H1 (cell line): Measurements from ENCODE around the gene TRAF4. TPM values are rescaled to one million over a fixed set of nuclear protein-coding genes. Genes with fewer than 3 reads are reported as not detected.

Experiments used
- CTCF ChIA-PET: fragments of 300-600 bp; sonication (Branson Sonifier 250); formaldehyde crosslinking; loops from one replicate; lab custom pipeline; 2021; ENCODE audit not compliant: partially characterized antibody; lab: Charles Lee
- POLR2A ChIA-PET: fragments of 300-600 bp; sonication (Branson Sonifier 250); formaldehyde crosslinking; loops from one replicate; lab custom pipeline; 2021; ENCODE audit warnings: inconsistent platforms; ENCODE audit not compliant: partially characterized antibody; lab: Charles Lee
- DNase-seq, 2 experiments: peaks; one replicate each; pipeline versions ENCODE4 v3.0.0 to v3.0.0-alpha.2; 2010 to 2022; ENCODE audit warnings: low spot score in 2 of 2, low read depth in 1 of 2, mixed read lengths in 1 of 2
- FAIRE-seq: peaks from 2 replicates; lab custom pipeline; 2011; peaks lifted over from hg19 to GRCh38; lab: Jason Lieb, UNC
- H2AFZ ChIP-seq: 2 replicates; pipeline ENCODE4 v1.8.1; 2012; ENCODE audit warnings: low read length, inconsistent platforms
- H2AK5ac ChIP-seq: 2 replicates; pipeline ENCODE4 v1.6.1; 2013; ENCODE audit warnings: low read depth, low read length
- H2BK120ac ChIP-seq: replicated peaks from 2 replicates; pipeline ENCODE3; 2013; ENCODE audit warnings: low read depth, low read length, inconsistent platforms
- H2BK12ac ChIP-seq: 2 replicates; pipeline ENCODE4 v1.6.1; 2013; ENCODE audit warnings: low read depth, low read length
- H2BK15ac ChIP-seq: 2 replicates; pipeline ENCODE4 v1.6.1; 2013; ENCODE audit warnings: low read length
- H2BK20ac ChIP-seq: 2 replicates; pipeline ENCODE4 v1.6.1; 2013; ENCODE audit warnings: low read length
- H2BK5ac ChIP-seq: 2 replicates; pipeline ENCODE4 v1.6.1; 2013; ENCODE audit warnings: low read depth, low read length
- H3K14ac ChIP-seq: 2 replicates; pipeline ENCODE4 v1.6.1; 2013; ENCODE audit warnings: inconsistent platforms; ENCODE audit not compliant: insufficient read length
- H3K18ac ChIP-seq: 2 replicates; pipeline ENCODE4 v1.6.1; 2013; ENCODE audit warnings: low read length; ENCODE audit errors: extremely low read depth
- H3K23ac ChIP-seq: 2 replicates; pipeline ENCODE4 v1.6.1; 2013; ENCODE audit warnings: inconsistent platforms; ENCODE audit not compliant: insufficient read length
- H3K23me2 ChIP-seq: 2 replicates; pipeline ENCODE4 v1.6.1; 2013; ENCODE audit warnings: low read depth, low read length
- H3K27ac ChIP-seq: 2 replicates; pipeline ENCODE4 v1.6.1; 2011; ENCODE audit warnings: low read depth, low read length, inconsistent platforms
- H3K27me3 ChIP-seq, 4 experiments: replicated peaks in 1 of 4; 1 replicate in 1 of 4; 2 replicates in 3 of 4; pipeline versions ENCODE4 v1.6.1 to v1.8.1; 2011 to 2013; ENCODE audit warnings: low read length in 3 of 4, mild to moderate bottlenecking in 3 of 4, inconsistent platforms in 2 of 4, mixed read lengths in 2 of 4, moderate library complexity in 1 of 4; ENCODE audit not compliant: control insufficient read depth in 3 of 4, insufficient read depth in 3 of 4; ENCODE audit errors: extremely low read depth in 1 of 4
- H3K36me3 ChIP-seq, 4 experiments: 2 replicates each; pipeline versions ENCODE4 v1.6.1 to v1.8.1; 2011 to 2013; ENCODE audit warnings: mild to moderate bottlenecking in 4 of 4, low read length in 3 of 4, moderate library complexity in 2 of 4, control low read depth in 1 of 4, inconsistent platforms in 1 of 4; ENCODE audit not compliant: insufficient read depth in 4 of 4, control insufficient read depth in 2 of 4
- H3K4ac ChIP-seq: replicated peaks from 2 replicates; pipeline ENCODE3; 2013; ENCODE audit warnings: low read length, low read depth, mixed read lengths, inconsistent platforms; ENCODE audit not compliant: insufficient read length
- H3K4me1 ChIP-seq, 4 experiments: replicated peaks in 1 of 4; 1 replicate in 1 of 4; 2 replicates in 3 of 4; pipeline versions ENCODE4 v1.6.1 to v1.8.1; 2011 to 2013; ENCODE audit warnings: low read length in 3 of 4, inconsistent platforms in 2 of 4, mixed read lengths in 1 of 4; ENCODE audit not compliant: insufficient read depth in 4 of 4, control insufficient read depth in 3 of 4
- H3K4me2 ChIP-seq, 2 experiments: 2 replicates each; pipeline versions ENCODE4 v1.6.1 to v1.8.1; 2011 to 2013; ENCODE audit warnings: low read depth in 2 of 2, low read length in 2 of 2, control low read depth in 1 of 2, inconsistent platforms in 1 of 2, mild to moderate bottlenecking in 1 of 2; ENCODE audit not compliant: insufficient read depth in 1 of 2
- H3K4me3 ChIP-seq, 4 experiments: fragments of 200-600, 300-600 bp in 1 of 4; sonication (generic), shearing (Covaris generic), sonication (Bioruptor Twin) in 1 of 4; 2 replicates each; pipeline versions ENCODE4 v1.5.1 to v1.8.1; 2011 to 2016; ENCODE audit warnings: low read length in 4 of 4, low read depth in 3 of 4, control low read depth in 2 of 4, inconsistent platforms in 2 of 4, mild to moderate bottlenecking in 2 of 4, mixed read lengths in 1 of 4, moderate library complexity in 1 of 4; ENCODE audit not compliant: insufficient read depth in 2 of 4; ENCODE audit errors: extremely low read depth in 1 of 4
- H3K56ac ChIP-seq: replicated peaks from 2 replicates; pipeline ENCODE3; 2013; ENCODE audit warnings: low read depth, mild to moderate bottlenecking, mixed read lengths, low read length, inconsistent platforms; ENCODE audit not compliant: insufficient read length
- H3K79me1 ChIP-seq: 2 replicates; pipeline ENCODE4 v1.6.1; 2013; ENCODE audit warnings: low read depth, low read length, control low read depth
- H3K79me2 ChIP-seq, 2 experiments: 2 replicates each; pipeline versions ENCODE4 v1.6.1 to v1.8.1; 2012 to 2013; ENCODE audit warnings: low read length in 2 of 2, mild to moderate bottlenecking in 2 of 2, inconsistent platforms in 1 of 2; ENCODE audit not compliant: insufficient read depth in 2 of 2, control insufficient read depth in 1 of 2
- H3K9ac ChIP-seq, 4 experiments: replicated peaks in 1 of 4; 1 replicate in 1 of 4; 2 replicates in 3 of 4; pipeline versions ENCODE4 v1.6.1 to v1.8.1; 2011 to 2013; ENCODE audit warnings: low read depth in 3 of 4, low read length in 3 of 4, control low read depth in 2 of 4, mild to moderate bottlenecking in 2 of 4, moderate library complexity in 2 of 4, inconsistent platforms in 1 of 4; ENCODE audit errors: extremely low read depth in 1 of 4
- H3K9me3 ChIP-seq, 2 experiments: 2 replicates each; pipeline versions ENCODE4 v1.6.1 to v1.8.1; 2012 to 2013; ENCODE audit warnings: mild to moderate bottlenecking in 2 of 2, moderate library complexity in 2 of 2, control low read depth in 1 of 2, inconsistent platforms in 1 of 2, low read depth in 1 of 2, low read length in 1 of 2, mixed read lengths in 1 of 2; ENCODE audit not compliant: insufficient read depth in 2 of 2
- H4K20me1 ChIP-seq, 2 experiments: replicated peaks in 1 of 2; 2 replicates each; pipeline versions ENCODE3 to v1.8.1; 2011 to 2013; ENCODE audit warnings: inconsistent platforms in 2 of 2, low read length in 2 of 2, mild to moderate bottlenecking in 1 of 2; ENCODE audit not compliant: insufficient read depth in 2 of 2, control insufficient read depth in 1 of 2
- H4K5ac ChIP-seq: 2 replicates; pipeline ENCODE4 v1.6.1; 2013; ENCODE audit warnings: low read length, low read depth, mixed read lengths, inconsistent platforms; ENCODE audit not compliant: insufficient read length
- H4K8ac ChIP-seq: 2 replicates; pipeline ENCODE4 v1.8.0; 2013; ENCODE audit warnings: mild to moderate bottlenecking, moderate library complexity, low read length, inconsistent platforms; ENCODE audit not compliant: insufficient read depth; ENCODE audit errors: extremely low read depth
- H4K91ac ChIP-seq: replicated peaks from 2 replicates; pipeline ENCODE3; 2013; ENCODE audit warnings: low read length, mixed read lengths, inconsistent platforms; ENCODE audit not compliant: insufficient read length
- CREB1 ChIP-seq: IDR thresholded peaks from 2 replicates; pipeline ENCODE4 v1.6.1; 2012; ENCODE audit warnings: inconsistent platforms
- POLR2A ChIP-seq, 2 experiments: IDR thresholded peaks; 1 replicate in 1 of 2; 2 replicates in 1 of 2; pipeline ENCODE4 v1.6.1; 2011; ENCODE audit warnings: low read depth in 2 of 2, low read length in 2 of 2, mild to moderate bottlenecking in 2 of 2; ENCODE audit errors: control extremely low read depth in 1 of 2
- POLR2AphosphoS5 ChIP-seq: IDR thresholded peaks from 2 replicates; pipeline ENCODE4 v1.6.1; 2011; ENCODE audit warnings: low read depth, low read length
- WGBS, 2 experiments: shearing (Covaris generic) in 1 of 2; methylation state at CpG; one replicate each; pipeline versions ENCODE4 v1.1.6 to v1.1.7; 2013 to 2015; ENCODE audit warnings: low lambda C conversion rate in 2 of 2, mixed read lengths in 2 of 2, inconsistent platforms in 1 of 2, low coverage in 1 of 2, missing lambda C conversion rate in 1 of 2; ENCODE audit not compliant: insufficient replicate concordance in 2 of 2, insufficient coverage in 1 of 2, insufficient read length in 1 of 2; ENCODE audit errors: extremely low coverage in 1 of 2, missing lambda C conversion rate in 1 of 2; 5-methylcytosine and 5-hydroxymethylcytosine counted together
- polyA plus RNA-seq, 7 experiments: library from polyadenylated mRNA; depleted of rRNA in 3 of 7; stranded (reverse) in 5 of 7; unstranded in 2 of 7; fragments of >200 nt in 5 of 7; fragments of 200-250 nt in 2 of 7; gene quantifications; 1 replicate in 5 of 7; 2 replicates in 1 of 7; 4 replicates in 1 of 7; pipeline versions ENCODE4 v1.2.1 to v1.2.3, GENCODE V29; 2011 to 2013; ENCODE audit warnings: missing spikeins in 2 of 7, mixed read lengths in 2 of 7
- total RNA-seq: library from RNA; stranded (reverse); fragmentation: NEBNext Ultra II Directional; extraction: Animal tissue kit (Norgen Biotek cat#: 25700); gene quantifications from 2 replicates; pipeline ENCODE4 v1.2.1, GENCODE V29; 2021

TRAF4 gene
- total and polyA plus RNA-seq, 2 of the 8 experiments (the other 6 are each of a cell fraction or from before 2014, with no cell fraction given) = 167 to 170 TPM

- Histone ChIP-seq H2BK20ac (no peak overlapping the region), H3K27ac (no peak overlapping the region), H3K18ac (no peak overlapping the region), H3K56ac (no peak overlapping the region), H4K5ac (no peak overlapping the region), H2BK12ac (no peak overlapping the region), H3K79me1 (no peaks in the 10 kb centered on the region; the same call in 1 of the 2 replicates), H3K4me3 (peak overlapping the region in 2 of 4 experiments; percentile 5 to 39; a peak in 2 of 8 replicates), H3K4ac (no peak overlapping the region), H2BK15ac (no peak overlapping the region), H2AFZ (no peak overlapping the region), H3K9me3 (no peaks in the 10 kb centered on the region), H3K23me2 (peaks cover 26% of the 10 kb centered on the region), H4K8ac (no peak overlapping the region), H2BK120ac (no peak overlapping the region), H3K4me1 (peaks cover 0 to 15% (median 6%) of the 10 kb centered on the region in 4 experiments; a peak in 6 of 7 replicates), H2AK5ac (no peak overlapping the region), H4K20me1 (peaks cover 6 to 19% of the 10 kb centered on the region in 2 experiments), H3K79me2 (peaks cover 5 to 37% of the 10 kb centered on the region in 2 experiments; a peak in 3 of 4 replicates), H2BK5ac (peak overlapping the region; percentile 7; the same call in 1 of the 2 replicates), H3K4me2 (peak overlapping the region; percentile 40 to 87; a peak in 3 of 4 replicates), H3K23ac (no peak overlapping the region), H3K9ac (no peak overlapping the region; a peak in 2 of 7 replicates), H3K14ac (no peak overlapping the region), H3K36me3 (peaks cover 19 to 49% (median 36%) of the 10 kb centered on the region in 4 experiments), H4K91ac (no peak overlapping the region), H3K27me3 (no peaks in the 10 kb centered on the region)
- FAIRE-seq = no peak
- WGBS, 2 experiments = 88% methylated on average over 7 of the region's 7 CpGs; no CpG with 5 or more reads in 1 of the 2 experiments
- CTCF ChIA-PET = interaction anchor here (1.1 to 16.9 kb wide), 3 partner anchors 18 to 181 kb away, joined by 3 to 316 read pairs (median 5); partner anchors contain the start of gene DHRS13
- no peak for DNase-seq
- TF ChIP-seq CREB1 (no peak), POLR2A (IDR thresholded peaks at IDR 0.05; ENCODE audit: control extremely low read depth in 1 of 2, low read depth in 2 of 2, low read length in 2 of 2) (peak in 1 of 2 experiments; percentile 38; a peak in 1 of 3 replicates), POLR2AphosphoS5 (peak; percentile 61)
- POLR2A ChIA-PET = interaction anchor here (0.7 to 17.6 kb wide), 17 partner anchors 9 to 360 kb away, joined by 3 to 813 read pairs (median 6); partner anchors contain the start of genes BLTP2, FLOT2, PHF12 and PROCA1
These were observed 21.2 kb upstream of the TRAF4 start for GRCh38 chr17:28722417-28723158.
